GM19372 (cell line): ENCODE results near the gene AMELX.

Experiments
- ATAC-seq: cut with Tn5 transposase; IDR thresholded peaks from one replicate; pipeline ENCODE4 v1.9.1; 2021; ENCODE audit warnings: mild to moderate bottlenecking, low read depth, moderate library complexity; ENCODE audit not compliant: unreplicated experiment

AMELX gene

GRCh38 chrX:11304829-11305228 is 11.6 kb downstream of the AMELX start:
- ATAC-seq, result no peak

GRCh38 chrX:11305641-11306040 is 12.4 kb downstream of the AMELX start:
- ATAC-seq, result no peak

- no peak for ATAC-seq
These were observed 16.0 kb downstream of the AMELX start for GRCh38 chrX:11309220-11309619.

- ATAC-seq, result no peak
These were observed 18.5 kb downstream of the AMELX start for GRCh38 chrX:11311706-11312105.

- ATAC-seq, result no peak
These were observed 26.8 kb downstream of the AMELX start for GRCh38 chrX:11319806-11320520.

GRCh38 chrX:11321986-11322385 is 28.8 kb downstream of the AMELX start:
- ATAC-seq, result no peak

GRCh38 chrX:11328134-11328533 is 34.9 kb downstream of the AMELX start:
- ATAC-seq, result no peak

- ATAC-seq, result no peak
These were observed 35.8 kb downstream of the AMELX start for GRCh38 chrX:11329021-11329420.

GRCh38 chrX:11331788-11332187 is 38.6 kb downstream of the AMELX start:
- no peak for ATAC-seq

GRCh38 chrX:11334165-11334564 is 41.0 kb downstream of the AMELX start:
- ATAC-seq, result no peak

GRCh38 chrX:11336201-11336600 is 43.0 kb downstream of the AMELX start:
- no peak for ATAC-seq

- no peak for ATAC-seq
These were observed 44.2 kb downstream of the AMELX start for GRCh38 chrX:11337292-11338009.

GRCh38 chrX:11341274-11342201 is 48.3 kb downstream of the AMELX start:
- ATAC-seq, result peak; percentile 64

- ATAC-seq, result no peak
These were observed 49.5 kb downstream of the AMELX start for GRCh38 chrX:11342673-11343072.

GRCh38 chrX:11346121-11346682 is 53.0 kb downstream of the AMELX start:
- no peak for ATAC-seq

- ATAC-seq, result no peak
These were observed 54.1 kb downstream of the AMELX start for GRCh38 chrX:11347300-11347699.

GRCh38 chrX:11349020-11349419 is 55.8 kb downstream of the AMELX start:
- no peak for ATAC-seq

GRCh38 chrX:11349661-11350337 is 56.6 kb downstream of the AMELX start:
- no peak for ATAC-seq
